Astrocyte (in vitro differentiated cells and primary cell): ENCODE measurements around the gene ITFG1. TPM values are rescaled to one million over a fixed set of nuclear protein-coding genes. Genes with fewer than 3 reads are reported as not detected.

Experiments used
- DNase-seq: peaks from one replicate; pipeline ENCODE4 v3.0.0-alpha.2; 2010; ENCODE audit warnings: low read depth
- FAIRE-seq: peaks from 2 replicates; lab custom pipeline; 2011; peaks lifted over from hg19 to GRCh38; lab: Jason Lieb, UNC
- H2AFZ ChIP-seq: 2 replicates; pipeline ENCODE4 v1.6.0; 2012; ENCODE audit warnings: low read depth, low read length, inconsistent platforms
- H3K27ac ChIP-seq: 2 replicates; pipeline ENCODE4 v1.5.1; 2011; ENCODE audit warnings: low read depth, low read length, inconsistent platforms
- H3K27me3 ChIP-seq: 2 replicates; pipeline ENCODE4 v1.6.0; 2011; ENCODE audit warnings: low read length, inconsistent platforms; ENCODE audit not compliant: insufficient read depth
- H3K36me3 ChIP-seq: 2 replicates; pipeline ENCODE4 v1.5.1; 2011; ENCODE audit warnings: low read length, inconsistent platforms; ENCODE audit not compliant: insufficient read depth
- H3K4me1 ChIP-seq: 2 replicates; pipeline ENCODE4 v1.5.1; 2011; ENCODE audit warnings: low read length, inconsistent platforms; ENCODE audit not compliant: insufficient read depth
- H3K4me2 ChIP-seq: 2 replicates; pipeline ENCODE4 v1.6.0; 2012; ENCODE audit warnings: low read length, inconsistent platforms
- H3K4me3 ChIP-seq: 2 replicates; pipeline ENCODE4 v1.5.1; 2011; ENCODE audit warnings: low read depth, mild to moderate bottlenecking, low read length, inconsistent platforms; ENCODE audit not compliant: insufficient read depth
- H3K79me2 ChIP-seq: 2 replicates; pipeline ENCODE4 v1.6.0; 2012; ENCODE audit warnings: mild to moderate bottlenecking, low read length, inconsistent platforms; ENCODE audit not compliant: insufficient read depth
- H3K9ac ChIP-seq: 2 replicates; pipeline ENCODE4 v1.6.0; 2012; ENCODE audit warnings: mild to moderate bottlenecking, low read length, inconsistent platforms
- H3K9me3 ChIP-seq: 2 replicates; pipeline ENCODE4 v1.5.1; 2012; ENCODE audit warnings: low read depth, mild to moderate bottlenecking, low read length, inconsistent platforms; ENCODE audit not compliant: insufficient read depth
- H4K20me1 ChIP-seq: 2 replicates; pipeline ENCODE4 v1.6.0; 2012; ENCODE audit warnings: low read length, inconsistent platforms; ENCODE audit not compliant: insufficient read depth
- H3K27ac Mint-ChIP-seq: one replicate; pipeline ENCODE4 v1.8.0; 2021; ENCODE audit warnings: mild to moderate bottlenecking, mixed read lengths; ENCODE audit not compliant: unreplicated experiment
- H3K27me3 Mint-ChIP-seq: one replicate; pipeline ENCODE4 v1.8.0; 2021; ENCODE audit warnings: low read depth, mixed read lengths; ENCODE audit not compliant: unreplicated experiment
- H3K36me3 Mint-ChIP-seq: one replicate; pipeline ENCODE4 v1.8.0; 2021; ENCODE audit warnings: low read depth, mixed read lengths; ENCODE audit not compliant: unreplicated experiment
- H3K4me1 Mint-ChIP-seq: one replicate; pipeline ENCODE4 v1.8.0; 2021; ENCODE audit warnings: low read depth, mixed read lengths; ENCODE audit not compliant: unreplicated experiment
- H3K4me3 Mint-ChIP-seq: one replicate; pipeline ENCODE4 v1.8.0; 2021; ENCODE audit warnings: mild to moderate bottlenecking, moderate library complexity, mixed read lengths; ENCODE audit not compliant: unreplicated experiment
- H3K9me3 Mint-ChIP-seq: one replicate; pipeline ENCODE4 v1.8.0; 2021; ENCODE audit warnings: mild to moderate bottlenecking, mixed read lengths; ENCODE audit not compliant: unreplicated experiment
- EZH2 ChIP-seq: IDR thresholded peaks from 2 replicates; pipeline ENCODE4 v1.6.1; 2012; ENCODE audit warnings: mild to moderate bottlenecking, low read length, inconsistent platforms; ENCODE audit not compliant: insufficient read depth
- total RNA-seq: library from RNA; stranded (reverse); gene quantifications from 2 replicates; pipeline ENCODE4 v1.2.1, GENCODE V29; 2021
- TF ChIP-seq, protein P1 (sequence below): IDR thresholded peaks from 2 replicates; pipeline ENCODE4 v1.5.1; 2011; ENCODE audit warnings: low read depth, mild to moderate bottlenecking, inconsistent platforms, low read length, moderate library complexity; ENCODE audit not compliant: insufficient read depth

ITFG1 gene
- total RNA-seq, 1 donor from 2014 or later, result 52.7 TPM

DNA sequence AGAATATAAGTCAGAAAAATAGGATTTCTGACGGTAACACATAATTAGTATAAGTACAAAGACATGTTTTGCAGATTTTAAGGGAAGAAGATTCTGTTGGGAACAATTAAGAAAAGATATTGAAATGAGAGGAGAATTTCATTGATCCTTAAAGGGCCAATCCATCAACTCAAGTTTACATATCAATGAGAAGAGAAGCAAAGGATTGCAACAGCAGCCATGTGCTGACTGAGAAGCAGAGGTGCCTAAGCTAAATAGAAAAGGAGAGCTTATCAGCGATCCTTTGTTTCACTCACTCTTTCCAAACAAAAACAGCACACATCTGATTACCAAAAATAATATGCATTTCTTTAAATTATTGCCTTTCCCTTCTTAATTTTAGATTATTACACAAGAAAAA is 94.6 kb downstream of the ITFG1 start:
- DNase-seq, result no peak
- no peaks in the 10 kb centered on the region for H3K27me3 Mint-ChIP-seq
- H3K9me3 Mint-ChIP-seq, result peaks cover 2% of the 10 kb centered on the region
- Histone ChIP-seq H3K4me3 (no peak overlapping the region), H3K4me1 (no peaks in the 10 kb centered on the region), H3K9ac (no peak overlapping the region), H3K4me2 (no peak overlapping the region), H4K20me1 (no peaks in the 10 kb centered on the region), H2AFZ (no peak overlapping the region), H3K9me3 (no peaks in the 10 kb centered on the region), H3K27me3 (no peaks in the 10 kb centered on the region), H3K27ac (no peak overlapping the region), H3K36me3 (peaks cover 2% of the 10 kb centered on the region), H3K79me2 (no peaks in the 10 kb centered on the region)
- no peak overlapping the region for H3K4me3 Mint-ChIP-seq
- no peaks in the 10 kb centered on the region for H3K4me1 Mint-ChIP-seq
- FAIRE-seq, result no peak
- peaks cover 3% of the 10 kb centered on the region for H3K36me3 Mint-ChIP-seq
- TF ChIP-seq EZH2, result no peak
- TF ChIP-seq, protein P1, sequence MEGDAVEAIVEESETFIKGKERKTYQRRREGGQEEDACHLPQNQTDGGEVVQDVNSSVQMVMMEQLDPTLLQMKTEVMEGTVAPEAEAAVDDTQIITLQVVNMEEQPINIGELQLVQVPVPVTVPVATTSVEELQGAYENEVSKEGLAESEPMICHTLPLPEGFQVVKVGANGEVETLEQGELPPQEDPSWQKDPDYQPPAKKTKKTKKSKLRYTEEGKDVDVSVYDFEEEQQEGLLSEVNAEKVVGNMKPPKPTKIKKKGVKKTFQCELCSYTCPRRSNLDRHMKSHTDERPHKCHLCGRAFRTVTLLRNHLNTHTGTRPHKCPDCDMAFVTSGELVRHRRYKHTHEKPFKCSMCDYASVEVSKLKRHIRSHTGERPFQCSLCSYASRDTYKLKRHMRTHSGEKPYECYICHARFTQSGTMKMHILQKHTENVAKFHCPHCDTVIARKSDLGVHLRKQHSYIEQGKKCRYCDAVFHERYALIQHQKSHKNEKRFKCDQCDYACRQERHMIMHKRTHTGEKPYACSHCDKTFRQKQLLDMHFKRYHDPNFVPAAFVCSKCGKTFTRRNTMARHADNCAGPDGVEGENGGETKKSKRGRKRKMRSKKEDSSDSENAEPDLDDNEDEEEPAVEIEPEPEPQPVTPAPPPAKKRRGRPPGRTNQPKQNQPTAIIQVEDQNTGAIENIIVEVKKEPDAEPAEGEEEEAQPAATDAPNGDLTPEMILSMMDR, result no peak
- no peak overlapping the region for H3K27ac Mint-ChIP-seq

DNA sequence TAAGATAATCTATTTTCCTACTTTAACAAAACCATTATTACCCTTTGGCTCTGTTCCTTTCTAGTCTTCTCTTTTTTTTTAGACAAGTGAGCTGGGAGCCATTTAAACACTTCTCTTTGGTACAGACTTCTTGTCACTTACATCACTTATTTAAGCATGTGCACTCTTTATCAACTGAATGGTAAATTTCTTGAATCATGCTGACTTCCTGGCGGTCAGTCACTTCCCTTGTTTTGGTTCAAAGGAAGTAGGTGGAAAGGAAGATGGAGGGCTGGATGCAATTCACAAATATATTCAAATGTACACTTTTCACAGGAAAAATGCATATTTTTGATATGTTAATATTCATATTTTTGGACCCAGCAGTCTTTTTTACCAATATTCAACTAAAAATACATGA is 97.1 kb downstream of the ITFG1 start:
- Mint-ChIP-seq H3K36me3 (no peaks in the 10 kb centered on the region), H3K27ac (no peak overlapping the region), H3K4me3 (no peak overlapping the region), H3K27me3 (no peaks in the 10 kb centered on the region), H3K9me3 (no peaks in the 10 kb centered on the region), H3K4me1 (peaks cover 8% of the 10 kb centered on the region)
- H3K27ac ChIP-seq, result no peak overlapping the region
- DNase-seq (no peak), FAIRE-seq (no peak)
- no peaks in the 10 kb centered on the region for H3K36me3 ChIP-seq
- no peak overlapping the region for H3K9ac ChIP-seq
- H3K4me1 ChIP-seq, result peaks cover 2% of the 10 kb centered on the region
- no peaks in the 10 kb centered on the region for H3K9me3 ChIP-seq
- TF ChIP-seq, protein P1, result no peak
- TF ChIP-seq EZH2, result no peak
- no peak overlapping the region for H2AFZ ChIP-seq
- H3K4me3 ChIP-seq, result no peak overlapping the region
- no peaks in the 10 kb centered on the region for H3K27me3 ChIP-seq
- H3K79me2 ChIP-seq, result no peaks in the 10 kb centered on the region
- peaks cover 5% of the 10 kb centered on the region for H4K20me1 ChIP-seq
- H3K4me2 ChIP-seq, result no peak overlapping the region

DNA sequence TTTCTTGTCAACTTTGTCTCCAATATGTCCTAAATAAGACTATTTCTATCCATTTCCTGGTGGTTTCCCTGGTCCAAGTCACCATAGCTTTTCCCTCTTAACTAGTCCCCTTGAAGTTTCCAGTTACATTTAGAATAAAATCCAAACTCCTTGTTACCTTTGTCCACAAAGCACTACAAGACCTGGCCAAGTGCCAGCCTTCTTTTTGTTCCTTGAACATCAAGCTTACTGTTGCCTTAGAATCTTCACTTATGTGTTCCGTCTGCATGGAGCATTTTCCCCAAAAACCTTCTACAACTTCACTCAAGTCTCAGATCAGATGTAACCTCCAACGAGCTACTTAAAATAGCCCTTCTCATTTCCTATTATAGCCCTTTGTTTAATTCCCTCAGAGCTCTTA is 101.4 kb downstream of the ITFG1 start:
- peaks cover 13% of the 10 kb centered on the region for H3K4me1 Mint-ChIP-seq
- Histone ChIP-seq H3K4me1 (peaks cover 4% of the 10 kb centered on the region), H3K4me2 (no peak overlapping the region), H3K9ac (no peak overlapping the region), H3K4me3 (no peak overlapping the region), H3K27ac (no peak overlapping the region), H3K9me3 (no peaks in the 10 kb centered on the region), H4K20me1 (peaks cover 5% of the 10 kb centered on the region), H3K79me2 (no peaks in the 10 kb centered on the region), H2AFZ (no peak overlapping the region), H3K27me3 (no peaks in the 10 kb centered on the region), H3K36me3 (no peaks in the 10 kb centered on the region)
- TF ChIP-seq, protein P1, result no peak
- TF ChIP-seq EZH2, result no peak
- H3K9me3 Mint-ChIP-seq, result no peaks in the 10 kb centered on the region
- H3K36me3 Mint-ChIP-seq, result no peaks in the 10 kb centered on the region
- DNase-seq (no peak), FAIRE-seq (no peak)
- H3K27me3 Mint-ChIP-seq, result no peaks in the 10 kb centered on the region
- no peak overlapping the region for H3K4me3 Mint-ChIP-seq
- no peak overlapping the region for H3K27ac Mint-ChIP-seq
